NCI-H82 (cell line): Measurements from ENCODE around the gene ZFYVE26.
"Not testable (repeated sequence)": the region's sequence is repeated elsewhere in the genome, so short reads cannot be mapped to it uniquely, and the experiment has no call there.

ENCODE experiments used
- DNase-seq: peaks from one replicate; lab custom pipeline; 2025; lab: John Stamatoyannopoulos, UW

Gene ZFYVE26

GRCh38 chr14:67705211-67705610 lies 111.2 kb downstream of the ZFYVE26 start:
- DNase-seq: no peak

GRCh38 chr14:67704484-67705089 lies 111.8 kb downstream of the ZFYVE26 start:
- peak; percentile 67 for DNase-seq

- no peak for DNase-seq
These were observed 112.4 kb downstream of the ZFYVE26 start for GRCh38 chr14:67703997-67704396.

- not testable (repeated sequence) for DNase-seq
These were observed 114.9 kb downstream of the ZFYVE26 start, which contains the start of gene RDH12 for GRCh38 chr14:67701492-67701891. TSS of gene RDH12 (plus strand) at chr14:67701886. CDS start at chr14:67722643, 20,757 bp downstream.

GRCh38 chr14:67698179-67698578 lies 118.2 kb downstream of the ZFYVE26 start:
- no peak for DNase-seq

- DNase-seq: peak; percentile 28
These were observed 119.4 kb downstream of the ZFYVE26 start for GRCh38 chr14:67697006-67697405.
